Heart left ventricle (tissue), 16 donors: ENCODE measurements around the gene ANGPTL4. TPM values are rescaled to one million over a fixed set of nuclear protein-coding genes. Genes with fewer than 3 reads are reported as not detected.

Experiments used
- ATAC-seq, 4 donors: fragments of 200-7000 bp; cut with Tn5 transposase; one replicate each; pipeline ENCODE4 v1.9.1; 2020 to 2022; ENCODE audit warnings: moderate library complexity in 4 of 4, mild to moderate bottlenecking in 3 of 4, moderate number of reproducible peaks in 1 of 4
- DNase-seq, 5 donors: peaks; one replicate each; pipeline ENCODE4 v3.0.0-alpha.2; 2020
- H3K27ac ChIP-seq, 12 donors: fragments of 200-600 bp; sonication (generic) in 4 of 12; one replicate each; pipeline versions ENCODE4 v1.5.0 to v1.8.0; 2016 to 2022; ENCODE audit warnings: mild to moderate bottlenecking in 2 of 12
- H3K27me3 ChIP-seq, 9 donors: fragments of 200-600 bp; sonication (generic) in 2 of 9; one replicate each; pipeline versions ENCODE4 v1.5.1 to v1.8.0; 2016 to 2022; ENCODE audit warnings: mild to moderate bottlenecking in 3 of 9
- H3K36me3 ChIP-seq, 9 donors: fragments of 200-600 bp; sonication (generic) in 2 of 9; one replicate each; pipeline versions ENCODE4 v1.5.0 to v1.8.0; 2018 to 2022; ENCODE audit warnings: mild to moderate bottlenecking in 2 of 9
- H3K4me1 ChIP-seq, 12 donors: fragments of 200-600 bp; sonication (generic) in 4 of 12; one replicate each; pipeline versions ENCODE4 v1.5.0 to v1.8.0; 2016 to 2022; ENCODE audit warnings: mild to moderate bottlenecking in 3 of 12
- H3K4me3 ChIP-seq, 12 donors: fragments of 200-600 bp; sonication (generic) in 4 of 12; one replicate each; pipeline versions ENCODE4 v1.5.0 to v1.8.0; 2017 to 2022; ENCODE audit warnings: mild to moderate bottlenecking in 9 of 12, moderate library complexity in 4 of 12
- H3K9me3 ChIP-seq, 12 donors: fragments of 200-600 bp; sonication (generic) in 4 of 12; one replicate each; pipeline versions ENCODE4 v1.5.0 to v1.8.0; 2016 to 2022; ENCODE audit warnings: mild to moderate bottlenecking in 1 of 12
- CTCF ChIP-seq, 12 donors: fragments of 200-600 bp; sonication (generic) in 4 of 12; IDR thresholded peaks; one replicate each; pipeline versions ENCODE4 v1.5.0 to v1.8.0; 2018 to 2022; ENCODE audit warnings: antibody characterized with exemption in 12 of 12, mild to moderate bottlenecking in 5 of 12
- POLR2A ChIP-seq, 2 donors: fragments of 450-650 bp; IDR thresholded peaks; one replicate each; pipeline ENCODE4 v1.6.1; 2017; ENCODE audit warnings: antibody characterized with exemption in 2 of 2, mild to moderate bottlenecking in 2 of 2, moderate library complexity in 2 of 2
- WGBS, 4 donors: extraction: QIAGEN DNeasy Blood & Tissue Kit in 2 of 4; methylation state at CpG; one replicate each; pipeline versions ENCODE4 v1.1.5 to v1.1.7; 2013 to 2018; 5-methylcytosine and 5-hydroxymethylcytosine counted together
- intact Hi-C, 10 donors: fragments of 100-400 bp; cut with DNase I; formaldehyde crosslinking; loops; one replicate each; pipeline versions ENCODE4 v1.11.1 to v1.14.2; 2022
- polyA plus RNA-seq, 2 donors: library from polyadenylated mRNA; stranded (reverse); fragments of 200-250 nt; gene quantifications; one replicate each; pipeline ENCODE4 v1.2.3, GENCODE V29; 2013
- total RNA-seq, 9 donors: library from RNA; depleted of rRNA in 2 of 9; stranded (reverse); fragments of >200 nt in 2 of 9; fragmentation: NEBNext Ultra II Directional in 3 of 9; extraction: Animal tissue kit (Norgen Biotek cat#: 25700) in 3 of 9; gene quantifications; one replicate each; pipeline versions ENCODE4 v1.1.0 to v1.2.4, GENCODE V29; 2016 to 2023
- donor health status: ischemic (EF 13 %, LVEDD 7.1; RV severe dilation, severe dysfunction).
- donor health status: healthy with polysubstance abuse.
- donor health status: DM: no; HTN: yes; CAD: no.
- donor health status: DM: no; HTN: no; CAD: no.
- donor health status: ischemic (EF 25% LVEDD 6.9; RV normal size, moderate dysfunction).
- donor health status: ischemic (EF 25% LVEDD 5.7; RV mildly dilated, moderate dysfunction).
- donor health status: healthy.
- donor health status: DM: yes; HTN: yes; CAD: no.
- donor health status: ischemic (EF 35%, LVEDD 5.7; RV mildly dilated, moderate dysfunction).
- donor health status: nonischemic (EF 11% LVEDD 7.7; RV severe dilation, severe dysfunction).
- donor health status: DM: yes; HTN: yes; CAD: no.
- donor health status: PGD.
- donor health status: ischemic (EF 29% LVEDD 5.4; RV normal size, mild dysfunction).
- donor health status: nonischemic (EF 23%, LVEDD 6.1; RV moderate dilation, normal function).

ANGPTL4 gene
- total and polyA plus RNA-seq, 11 donors: 2.4 to 117 (median 10.8) TPM

GRCh38 chr19:8392017-8392591, 28.1 kb downstream of the ANGPTL4 start:
- peak overlapping the region; percentile 41 to 100 (median 100) for H3K27ac ChIP-seq
- peak overlapping the region in 9 of 12 donors; percentile 17 to 100 (median 89) for H3K4me3 ChIP-seq
- H3K4me1 ChIP-seq: peaks cover 14 to 69% (median 61%) of the 10 kb centered on the region in 12 donors
- no peaks in the 10 kb centered on the region for H3K27me3 ChIP-seq
- intact Hi-C loops: loop anchor here in 2 of 10 donors (2.0 kb wide), 1 partner anchor 29 kb away; no protein-coding TSS in a partner anchor
- 18 to 34% (median 28%) methylated on average over 11 of the region's 11 CpGs for WGBS, 4 donors
- ATAC-seq (peak in 3 of 4 donors; percentile 6 to 24 (median 23)), DNase-seq (peak in 4 of 5 donors; percentile 65 to 80 (median 68))
- no peaks in the 10 kb centered on the region for H3K9me3 ChIP-seq
- TF ChIP-seq POLR2A (IDR thresholded peaks at IDR 0.05): peak in 1 of 2 donors; percentile 61
- no peak for TF ChIP-seq CTCF (IDR thresholded peaks at IDR 0.05)
- H3K36me3 ChIP-seq: peaks cover 0 to 8% (median 0%) of the 10 kb centered on the region in 9 donors

GRCh38 chr19:8393192-8393870, 29.4 kb downstream of the ANGPTL4 start:
- Histone ChIP-seq H3K27me3 (no peaks in the 10 kb centered on the region), H3K4me1 (peaks cover 14 to 80% (median 73%) of the 10 kb centered on the region in 12 donors), H3K27ac (peak overlapping the region; percentile 15 to 100 (median 100)), H3K4me3 (no peak overlapping the region), H3K36me3 (peaks cover 0 to 8% (median 0%) of the 10 kb centered on the region in 9 donors), H3K9me3 (no peaks in the 10 kb centered on the region)
- TF ChIP-seq POLR2A (IDR thresholded peaks at IDR 0.05) (no peak), CTCF (IDR thresholded peaks at IDR 0.05) (no peak)
- WGBS, 4 donors: 62 to 79% (median 68%) methylated on average over 6 to 8 of the region's 8 CpGs
- DNase-seq (no peak), ATAC-seq (no peak)
- intact Hi-C loops: loop anchor here in 2 of 10 donors (2.0 kb wide), 1 partner anchor 31 kb away; no protein-coding TSS in a partner anchor

GRCh38 chr19:8393871-8394250, 29.9 kb downstream of the ANGPTL4 start:
- 57 to 79% (median 73%) methylated on average over 2 to 8 of the region's 8 CpGs for WGBS, 4 donors
- no peak for ATAC-seq
- peaks cover 14 to 83% (median 75%) of the 10 kb centered on the region in 12 donors for H3K4me1 ChIP-seq
- TF ChIP-seq POLR2A (IDR thresholded peaks at IDR 0.05) (no peak), CTCF (IDR thresholded peaks at IDR 0.05) (no peak)
- H3K4me3 ChIP-seq: no peak overlapping the region
- no peak for DNase-seq
- H3K27ac ChIP-seq: peak overlapping the region; percentile 15 to 100 (median 100)
- no peaks in the 10 kb centered on the region for H3K9me3 ChIP-seq
- intact Hi-C loops: loop anchor here in 2 of 10 donors (2.0 kb wide), 2 partner anchors 31 to 39 kb away; no protein-coding TSS in a partner anchor
- no peaks in the 10 kb centered on the region for H3K27me3 ChIP-seq
- H3K36me3 ChIP-seq: peaks cover 0 to 8% (median 0%) of the 10 kb centered on the region in 9 donors

GRCh38 chr19:8395621-8396082, 31.7 kb downstream of the ANGPTL4 start:
- WGBS, 4 donors: 89 to 96% (median 93%) methylated on average over 11 to 14 of the region's 14 CpGs
- peaks cover 14 to 79% (median 71%) of the 10 kb centered on the region in 12 donors for H3K4me1 ChIP-seq
- H3K27me3 ChIP-seq: no peaks in the 10 kb centered on the region
- no peak overlapping the region for H3K4me3 ChIP-seq
- H3K9me3 ChIP-seq: no peaks in the 10 kb centered on the region
- TF ChIP-seq POLR2A (IDR thresholded peaks at IDR 0.05): no peak
- no peak for TF ChIP-seq CTCF (IDR thresholded peaks at IDR 0.05)
- no peak for ATAC-seq
- peaks cover 0 to 23% (median 11%) of the 10 kb centered on the region in 9 donors for H3K36me3 ChIP-seq
- intact Hi-C loops: loop anchor here in 9 of 10 donors (1.0 to 5.0 kb wide), 4 partner anchors 33 to 43 kb away; partner anchors contain the start of gene ANGPTL4 (in 1 of the 9)
- no peak for DNase-seq
- peak overlapping the region in 7 of 12 donors; percentile 15 to 100 (median 100) for H3K27ac ChIP-seq
